Kidney epithelial cell (primary cell): ENCODE data around the gene ARMC3. TPM values are rescaled to one million over a fixed set of nuclear protein-coding genes. Genes with fewer than 3 reads are reported as not detected.

ENCODE experiments used
- DNase-seq: peaks from one replicate; pipeline ENCODE4 v3.0.0-alpha.2; 2010; ENCODE audit warnings: low read depth
- H3K27me3 ChIP-seq: 2 replicates; pipeline ENCODE4 v1.6.0; 2011; ENCODE audit warnings: low read length; ENCODE audit not compliant: control insufficient read depth, insufficient read depth
- H3K36me3 ChIP-seq: 2 replicates; pipeline ENCODE4 v1.5.1; 2011; ENCODE audit warnings: low read length; ENCODE audit not compliant: control insufficient read depth, insufficient read depth
- H3K4me3 ChIP-seq: 2 replicates; pipeline ENCODE4 v1.5.1; 2011; ENCODE audit warnings: low read depth, mild to moderate bottlenecking, control low read depth, low read length
- CTCF ChIP-seq: IDR thresholded peaks from 2 replicates; pipeline ENCODE4 v1.5.1; 2011; ENCODE audit warnings: mild to moderate bottlenecking, moderate library complexity, low read length, control low read depth, inconsistent platforms; ENCODE audit not compliant: insufficient read depth, poor library complexity, severe bottlenecking
- total RNA-seq: library from RNA; depleted of rRNA; stranded (reverse); fragments of >200 nt; gene quantifications from 2 replicates; pipeline ENCODE4 v1.2.3, GENCODE V29; 2015

The ARMC3 gene
- total RNA-seq, 1 donor from 2014 or later, result 1.6 TPM

- TF ChIP-seq CTCF, result no peak
- no peak for DNase-seq
- Histone ChIP-seq H3K36me3 (no peaks in the 10 kb centered on the region), H3K27me3 (no peaks in the 10 kb centered on the region), H3K4me3 (no peak overlapping the region)
These were observed 4.9 kb downstream of the ARMC3 start for GRCh38 chr10:22932626-22933370.

GRCh38 chr10:22934726-22935125, 6.9 kb downstream of the ARMC3 start:
- no peak for DNase-seq
- Histone ChIP-seq H3K27me3 (no peaks in the 10 kb centered on the region), H3K4me3 (no peak overlapping the region), H3K36me3 (no peaks in the 10 kb centered on the region)
- no peak for TF ChIP-seq CTCF

GRCh38 chr10:22942437-22942836, 14.6 kb downstream of the ARMC3 start:
- H3K4me3 ChIP-seq, result no peak overlapping the region
- H3K27me3 ChIP-seq, result no peaks in the 10 kb centered on the region
- TF ChIP-seq CTCF, result no peak
- H3K36me3 ChIP-seq, result no peaks in the 10 kb centered on the region
- no peak for DNase-seq

GRCh38 chr10:22945934-22946673, 18.3 kb downstream of the ARMC3 start:
- no peaks in the 10 kb centered on the region for H3K27me3 ChIP-seq
- no peaks in the 10 kb centered on the region for H3K36me3 ChIP-seq
- no peak for DNase-seq
- H3K4me3 ChIP-seq, result no peak overlapping the region
- TF ChIP-seq CTCF, result no peak

GRCh38 chr10:22954970-22955369, 27.1 kb downstream of the ARMC3 start:
- no peaks in the 10 kb centered on the region for H3K27me3 ChIP-seq
- no peak for TF ChIP-seq CTCF
- DNase-seq, result no peak
- H3K36me3 ChIP-seq, result no peaks in the 10 kb centered on the region
- H3K4me3 ChIP-seq, result no peak overlapping the region
